Gastroesophageal sphincter (tissue), 3 donors: ENCODE measurements around the gene PLRG1.

Source experiments
- EP300 ChIP-seq: sonication (generic); formaldehyde crosslinking; IDR thresholded peaks from one replicate; pipeline ENCODE4 v1.6.1; 2017; ENCODE audit warnings: antibody characterized with exemption, mild to moderate bottlenecking
- POLR2A ChIP-seq, 2 donors: fragments of 450-650 bp; IDR thresholded peaks; one replicate each; pipeline ENCODE4 v1.6.1; 2017; ENCODE audit warnings: antibody characterized with exemption in 2 of 2, mild to moderate bottlenecking in 2 of 2, moderate library complexity in 1 of 2
- POLR2AphosphoS5 ChIP-seq: sonication (generic); formaldehyde crosslinking; IDR thresholded peaks from one replicate; pipeline ENCODE4 v1.6.1; 2017; ENCODE audit warnings: antibody characterized with exemption
- TF ChIP-seq, protein P1 (sequence below), 4 experiments: fragments of 200-600 bp in 2 of 4; fragments of 450-650 bp in 2 of 4; sonication (generic) in 1 of 4; IDR thresholded peaks; one replicate each; pipeline ENCODE4 v1.5.1; 2017 to 2019; ENCODE audit warnings: antibody characterized with exemption in 4 of 4, mild to moderate bottlenecking in 2 of 4, moderate library complexity in 2 of 4

DNA sequence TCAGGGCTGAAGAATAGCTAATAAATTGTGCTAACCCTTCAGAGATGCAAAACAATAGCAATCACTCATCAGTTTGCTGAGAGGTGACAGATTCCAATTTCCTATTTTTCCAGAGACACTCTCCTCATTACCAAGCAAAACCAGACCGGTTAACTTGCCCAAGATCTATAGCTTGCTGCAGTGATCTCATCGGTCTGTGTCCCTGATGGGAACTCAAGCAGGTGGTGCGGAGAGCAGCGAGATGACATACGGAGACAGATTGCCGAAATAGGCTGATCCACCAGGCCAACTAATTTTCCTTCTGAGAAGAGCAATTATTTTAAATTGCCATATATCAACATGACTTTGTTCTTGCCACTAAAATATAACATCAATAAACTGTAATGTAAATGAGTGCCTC, 48.1 kb downstream of the PLRG1 start:
- TF ChIP-seq, protein P1, sequence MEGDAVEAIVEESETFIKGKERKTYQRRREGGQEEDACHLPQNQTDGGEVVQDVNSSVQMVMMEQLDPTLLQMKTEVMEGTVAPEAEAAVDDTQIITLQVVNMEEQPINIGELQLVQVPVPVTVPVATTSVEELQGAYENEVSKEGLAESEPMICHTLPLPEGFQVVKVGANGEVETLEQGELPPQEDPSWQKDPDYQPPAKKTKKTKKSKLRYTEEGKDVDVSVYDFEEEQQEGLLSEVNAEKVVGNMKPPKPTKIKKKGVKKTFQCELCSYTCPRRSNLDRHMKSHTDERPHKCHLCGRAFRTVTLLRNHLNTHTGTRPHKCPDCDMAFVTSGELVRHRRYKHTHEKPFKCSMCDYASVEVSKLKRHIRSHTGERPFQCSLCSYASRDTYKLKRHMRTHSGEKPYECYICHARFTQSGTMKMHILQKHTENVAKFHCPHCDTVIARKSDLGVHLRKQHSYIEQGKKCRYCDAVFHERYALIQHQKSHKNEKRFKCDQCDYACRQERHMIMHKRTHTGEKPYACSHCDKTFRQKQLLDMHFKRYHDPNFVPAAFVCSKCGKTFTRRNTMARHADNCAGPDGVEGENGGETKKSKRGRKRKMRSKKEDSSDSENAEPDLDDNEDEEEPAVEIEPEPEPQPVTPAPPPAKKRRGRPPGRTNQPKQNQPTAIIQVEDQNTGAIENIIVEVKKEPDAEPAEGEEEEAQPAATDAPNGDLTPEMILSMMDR (IDR thresholded peaks at IDR 0.05): no peak
- TF ChIP-seq POLR2AphosphoS5: no peak
- no peak for TF ChIP-seq POLR2A (IDR thresholded peaks at IDR 0.05)
- no peak for TF ChIP-seq EP300
